Smooth muscle cell (in vitro differentiated cells): ENCODE data around the gene CFAP100. TPM values are rescaled to one million over a fixed set of nuclear protein-coding genes. Genes with fewer than 3 reads are reported as not detected.

Experiments
- DNase-seq: peaks from one replicate; lab custom pipeline; 2025; ENCODE audit not compliant: unreplicated experiment; lab: John Stamatoyannopoulos, UW
- H2AFZ ChIP-seq: fragments of 200-600 bp; sonication (generic); 2 replicates; pipeline ENCODE4 v1.6.0; 2016; ENCODE audit warnings: antibody characterized with exemption, low read depth, mild to moderate bottlenecking
- H3F3A ChIP-seq: fragments of 200-600 bp; sonication (generic); 2 replicates; pipeline ENCODE4 v1.6.0; 2017; ENCODE audit warnings: antibody characterized with exemption, low read depth
- H3K27ac ChIP-seq: fragments of 200-600 bp; sonication (generic); 2 replicates; pipeline ENCODE4 v1.5.1; 2016; ENCODE audit warnings: low read depth, mild to moderate bottlenecking
- H3K27me3 ChIP-seq: fragments of 200-600 bp; sonication (generic); 2 replicates; pipeline ENCODE4 v1.6.1; 2016; ENCODE audit warnings: low read depth, mild to moderate bottlenecking
- H3K36me3 ChIP-seq: fragments of 200-600 bp; sonication (generic); 2 replicates; pipeline ENCODE4 v1.5.1; 2016; ENCODE audit warnings: low read depth
- H3K4me1 ChIP-seq: fragments of 200-600 bp; sonication (generic); 2 replicates; pipeline ENCODE4 v1.5.1; 2016; ENCODE audit warnings: low read depth
- H3K4me2 ChIP-seq: fragments of 200-600 bp; sonication (generic); 2 replicates; pipeline ENCODE4 v1.6.0; 2016; ENCODE audit warnings: mild to moderate bottlenecking
- H3K4me3 ChIP-seq: fragments of 200-600 bp; sonication (generic); 2 replicates; pipeline ENCODE4 v1.5.1; 2016; ENCODE audit warnings: mild to moderate bottlenecking
- H3K79me2 ChIP-seq: fragments of 200-600 bp; sonication (generic); 2 replicates; pipeline ENCODE4 v1.6.0; 2016; ENCODE audit warnings: low read depth, mild to moderate bottlenecking
- H3K9ac ChIP-seq: fragments of 200-600 bp; sonication (generic); 2 replicates; pipeline ENCODE4 v1.6.0; 2016; ENCODE audit warnings: low read depth
- H3K9me3 ChIP-seq: fragments of 200-600 bp; sonication (generic); replicated peaks from 2 replicates; pipeline ENCODE4 v1.5.1; 2016; ENCODE audit warnings: low read depth
- H4K20me1 ChIP-seq: fragments of 200-600 bp; sonication (generic); 2 replicates; pipeline ENCODE4 v1.6.0; 2016; ENCODE audit warnings: low read depth
- WGBS: methylation state at CpG from one replicate; pipeline ENCODE4 v1.1.7; 2016; ENCODE audit warnings: low lambda C conversion rate; 5-methylcytosine and 5-hydroxymethylcytosine counted together
- polyA plus RNA-seq: library from polyadenylated mRNA; unstranded; fragments of >200 nt; fragmentation: Nextera tagmentation; extraction: Ambion mirVana; gene quantifications from 2 replicates; pipeline ENCODE4 v1.2.1, GENCODE V29; 2016
- total RNA-seq: library from RNA; depleted of rRNA; stranded (reverse); fragments of >200 nt; gene quantifications from 2 replicates; pipeline ENCODE4 v1.2.3, GENCODE V29; 2014
- TF ChIP-seq, protein P1 (sequence below): fragments of 200-600 bp; sonication (generic); IDR thresholded peaks from 2 replicates; pipeline ENCODE4 v1.5.1; 2017; ENCODE audit warnings: borderline replicate concordance, mild to moderate bottlenecking, antibody characterized with exemption; ENCODE audit not compliant: insufficient read depth, poor library complexity, severe bottlenecking

CFAP100 gene
- total and polyA plus RNA-seq, 2 experiments from 2014 or later: not detected

DNA sequence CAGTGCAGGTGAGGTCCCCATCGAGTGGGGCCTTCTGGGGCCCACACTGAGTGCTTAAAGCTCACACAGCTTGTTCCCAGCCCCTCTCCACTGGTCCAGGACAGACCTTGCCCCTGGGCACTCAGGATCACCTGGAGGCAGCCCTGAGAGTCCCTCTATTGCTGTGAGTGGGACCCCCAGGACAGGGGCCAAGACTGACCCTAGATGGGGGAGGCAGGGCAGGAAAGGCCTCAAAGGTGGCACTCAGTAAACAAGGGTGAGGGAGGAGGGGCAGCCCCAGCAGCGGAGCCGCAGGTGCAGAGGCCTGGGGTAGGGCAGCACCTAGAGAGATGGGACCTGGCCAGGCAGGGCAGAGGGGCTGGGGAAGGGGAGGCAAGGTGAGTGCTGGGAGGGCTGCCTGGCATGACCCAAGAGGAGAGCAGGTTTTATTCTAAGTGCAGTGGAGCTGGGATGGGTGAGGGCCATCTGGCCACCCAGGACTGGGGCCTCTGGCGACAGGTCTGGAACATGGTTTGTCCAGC is 27.9 kb downstream of the CFAP100 start:
- Histone ChIP-seq H3K4me3 (no peak overlapping the region), H3K79me2 (no peaks in the 10 kb centered on the region), H2AFZ (no peak overlapping the region), H4K20me1 (no peaks in the 10 kb centered on the region), H3K9me3 (no peaks in the 10 kb centered on the region), H3F3A (no peaks in the 10 kb centered on the region), H3K27ac (no peak overlapping the region), H3K9ac (no peak overlapping the region), H3K4me2 (no peak overlapping the region), H3K4me1 (no peaks in the 10 kb centered on the region), H3K27me3 (no peaks in the 10 kb centered on the region), H3K36me3 (no peaks in the 10 kb centered on the region)
- WGBS: 91% methylated on average over 4 of the region's 4 CpGs
- TF ChIP-seq, protein P1, sequence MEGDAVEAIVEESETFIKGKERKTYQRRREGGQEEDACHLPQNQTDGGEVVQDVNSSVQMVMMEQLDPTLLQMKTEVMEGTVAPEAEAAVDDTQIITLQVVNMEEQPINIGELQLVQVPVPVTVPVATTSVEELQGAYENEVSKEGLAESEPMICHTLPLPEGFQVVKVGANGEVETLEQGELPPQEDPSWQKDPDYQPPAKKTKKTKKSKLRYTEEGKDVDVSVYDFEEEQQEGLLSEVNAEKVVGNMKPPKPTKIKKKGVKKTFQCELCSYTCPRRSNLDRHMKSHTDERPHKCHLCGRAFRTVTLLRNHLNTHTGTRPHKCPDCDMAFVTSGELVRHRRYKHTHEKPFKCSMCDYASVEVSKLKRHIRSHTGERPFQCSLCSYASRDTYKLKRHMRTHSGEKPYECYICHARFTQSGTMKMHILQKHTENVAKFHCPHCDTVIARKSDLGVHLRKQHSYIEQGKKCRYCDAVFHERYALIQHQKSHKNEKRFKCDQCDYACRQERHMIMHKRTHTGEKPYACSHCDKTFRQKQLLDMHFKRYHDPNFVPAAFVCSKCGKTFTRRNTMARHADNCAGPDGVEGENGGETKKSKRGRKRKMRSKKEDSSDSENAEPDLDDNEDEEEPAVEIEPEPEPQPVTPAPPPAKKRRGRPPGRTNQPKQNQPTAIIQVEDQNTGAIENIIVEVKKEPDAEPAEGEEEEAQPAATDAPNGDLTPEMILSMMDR: no peak
- DNase-seq: no peak

DNA sequence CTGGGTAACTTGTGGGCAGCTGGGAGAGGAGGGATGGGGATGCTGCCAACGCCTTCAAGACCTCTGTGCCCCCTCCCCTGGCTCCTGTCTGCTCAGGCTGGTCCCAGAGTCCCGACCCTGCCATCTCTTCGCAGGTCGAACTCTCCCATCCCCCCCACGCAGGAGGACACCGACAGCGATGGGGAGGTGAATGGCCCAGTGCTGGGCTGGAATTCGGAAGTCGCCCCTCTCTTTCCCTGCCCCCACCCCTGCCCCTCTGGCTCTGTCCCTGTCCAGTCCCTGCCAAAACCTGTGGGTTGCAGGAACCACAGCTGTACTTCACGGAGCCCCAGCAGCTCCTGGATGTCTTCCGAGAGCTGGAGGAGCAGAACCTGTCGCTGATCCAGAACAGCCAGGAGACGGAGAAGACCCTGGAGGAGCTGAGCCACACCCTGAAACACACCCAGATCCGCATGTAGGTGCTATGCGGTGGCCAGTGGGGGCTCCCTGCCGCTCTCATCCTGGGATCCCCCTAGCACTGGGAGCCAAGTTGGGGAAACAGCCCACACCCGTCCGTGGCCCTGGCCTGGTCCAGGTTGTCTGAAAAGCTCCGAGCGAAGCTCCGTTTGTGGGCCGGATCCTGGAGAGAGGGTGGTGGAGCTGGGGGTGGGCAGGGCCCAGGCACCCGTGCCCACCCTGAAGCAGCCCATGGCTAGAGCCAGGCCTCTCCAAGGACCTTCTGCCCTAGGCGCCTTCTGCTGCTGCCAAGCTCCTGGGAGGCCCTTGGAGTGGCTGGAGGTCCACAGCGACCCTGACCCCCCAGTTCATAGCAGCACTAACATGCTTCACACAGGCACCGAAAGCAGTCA is 28.7 kb downstream of the CFAP100 start:
- WGBS: 91% methylated on average over 26 of the region's 26 CpGs
- no peaks in the 10 kb centered on the region for H4K20me1 ChIP-seq
- H3K36me3 ChIP-seq: no peaks in the 10 kb centered on the region
- H3K9ac ChIP-seq: no peak overlapping the region
- no peaks in the 10 kb centered on the region for H3K4me1 ChIP-seq
- no peak overlapping the region for H3K4me3 ChIP-seq
- no peaks in the 10 kb centered on the region for H3K79me2 ChIP-seq
- no peak overlapping the region for H3K27ac ChIP-seq
- H3K4me2 ChIP-seq: no peak overlapping the region
- H2AFZ ChIP-seq: no peak overlapping the region
- H3F3A ChIP-seq: no peaks in the 10 kb centered on the region
- H3K9me3 ChIP-seq: no peaks in the 10 kb centered on the region
- no peaks in the 10 kb centered on the region for H3K27me3 ChIP-seq
- TF ChIP-seq, protein P1: no peak
- DNase-seq: no peak

DNA sequence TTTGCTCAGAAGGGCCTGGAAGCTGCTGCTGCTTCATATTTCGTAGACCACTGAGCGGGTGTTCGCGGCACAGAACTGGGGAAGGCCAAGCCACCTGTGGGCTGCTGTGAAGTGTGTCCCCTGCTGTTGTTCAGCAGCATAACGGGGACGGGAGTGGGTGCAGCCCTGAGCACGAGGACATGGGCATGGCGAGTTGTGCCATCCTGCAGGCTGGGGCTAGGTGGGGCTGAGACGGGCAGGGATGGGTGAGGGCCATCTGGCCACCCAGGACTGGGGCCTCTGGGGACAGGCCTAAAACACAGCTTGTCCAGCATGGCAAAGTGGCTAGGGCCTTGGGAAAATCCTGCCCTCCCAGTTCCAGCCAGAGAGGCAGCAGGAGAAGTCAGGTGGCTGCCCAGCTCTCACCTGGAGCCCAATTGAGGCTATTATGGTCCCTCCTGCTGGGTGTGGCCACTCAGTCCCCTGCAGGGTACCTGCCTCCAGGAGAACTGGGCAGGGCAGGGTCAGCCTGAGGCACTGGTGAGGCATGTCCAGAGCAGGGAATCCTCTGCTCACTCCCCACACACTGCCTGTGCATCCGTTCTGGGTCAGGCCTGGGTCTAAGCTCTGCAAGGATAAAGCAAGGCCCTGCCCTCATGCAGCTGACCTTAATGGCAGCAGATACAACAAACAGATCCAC is 29.5 kb downstream of the CFAP100 start:
- no peak for DNase-seq
- 94% methylated on average over 10 of the region's 10 CpGs for whole genome bisulfite sequencing
- no peaks in the 10 kb centered on the region for H4K20me1 ChIP-seq
- TF ChIP-seq, protein P1: no peak
- H3K4me1 ChIP-seq: no peaks in the 10 kb centered on the region
- H3K27me3 ChIP-seq: no peaks in the 10 kb centered on the region
- no peak overlapping the region for H2AFZ ChIP-seq
- no peak overlapping the region for H3K9ac ChIP-seq
- no peak overlapping the region for H3K4me2 ChIP-seq
- no peaks in the 10 kb centered on the region for H3F3A ChIP-seq
- H3K36me3 ChIP-seq: no peaks in the 10 kb centered on the region
- H3K4me3 ChIP-seq: no peak overlapping the region
- no peaks in the 10 kb centered on the region for H3K9me3 ChIP-seq
- no peak overlapping the region for H3K27ac ChIP-seq
- no peaks in the 10 kb centered on the region for H3K79me2 ChIP-seq
